HG03460 (cell line): ENCODE results near the gene BCAS2.
A peak's percentile ranks its signal among the peaks of the same experiment; 100 is the strongest.
"Not testable (repeated sequence)": the region's sequence is repeated elsewhere in the genome, so short reads cannot be mapped to it uniquely, and the experiment has no call there.

Experiments used
- ATAC-seq: cut with Tn5 transposase; IDR thresholded peaks from one replicate; pipeline ENCODE4 v1.9.1; 2021; ENCODE audit not compliant: unreplicated experiment

BCAS2 gene

GRCh38 chr1:114581335-114582287, at the start of gene BCAS2:
Gene BCAS2 (minus strand): TSS chr1:114581615. CDS start chr1:114581591, 24 bp downstream.
- ATAC-seq, result peak; percentile 100

- no peak for ATAC-seq
These were observed 45.7 kb upstream of the BCAS2 start for GRCh38 chr1:114627107-114627506.

DNA sequence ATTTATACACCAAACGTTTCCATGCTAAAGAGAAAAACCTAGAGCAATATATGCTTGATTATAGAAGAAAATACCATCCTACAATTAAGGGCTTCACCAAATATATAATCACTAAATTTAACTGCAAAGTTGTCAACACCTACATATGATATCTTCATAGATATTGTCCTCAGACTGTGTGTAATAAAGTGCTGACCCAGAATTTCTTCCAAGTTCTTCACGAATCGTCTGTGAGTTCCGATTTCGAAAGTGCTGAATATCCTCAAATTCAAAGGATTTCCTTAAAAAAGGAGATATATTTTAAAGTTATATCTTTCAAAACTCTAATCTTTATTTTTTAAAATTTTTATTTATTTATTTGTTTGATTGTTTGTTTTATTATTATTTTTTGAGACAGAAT, 41.9 kb upstream of the BCAS2 start:
- no peak for ATAC-seq

- ATAC-seq, result no peak
These were observed 39.0 kb upstream of the BCAS2 start for GRCh38 chr1:114620419-114620818.

- ATAC-seq, result no peak
These were observed 37.2 kb upstream of the BCAS2 start for GRCh38 chr1:114618606-114619005.

GRCh38 chr1:114610546-114611245, 29.3 kb upstream of the BCAS2 start:
- no peak for ATAC-seq

DNA sequence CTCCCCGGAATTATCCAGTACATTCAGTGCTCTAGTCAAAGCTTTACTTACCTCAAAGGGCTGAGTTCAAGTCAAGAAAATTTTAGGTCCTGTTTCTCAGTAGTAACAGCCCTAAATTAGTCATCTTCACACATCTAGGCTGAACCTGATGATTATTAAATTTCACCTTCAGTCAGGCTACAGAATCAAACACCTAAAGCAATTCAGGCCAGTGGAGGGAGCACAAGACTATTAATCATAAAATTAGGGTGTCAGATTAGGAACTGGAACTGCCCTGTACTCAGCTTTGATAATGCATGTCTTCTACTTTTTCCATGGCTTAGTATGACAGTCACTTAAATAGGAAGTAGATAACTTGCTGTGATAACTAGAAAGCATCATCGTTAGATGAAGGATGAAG, 28.4 kb upstream of the BCAS2 start:
- ATAC-seq, result no peak

DNA sequence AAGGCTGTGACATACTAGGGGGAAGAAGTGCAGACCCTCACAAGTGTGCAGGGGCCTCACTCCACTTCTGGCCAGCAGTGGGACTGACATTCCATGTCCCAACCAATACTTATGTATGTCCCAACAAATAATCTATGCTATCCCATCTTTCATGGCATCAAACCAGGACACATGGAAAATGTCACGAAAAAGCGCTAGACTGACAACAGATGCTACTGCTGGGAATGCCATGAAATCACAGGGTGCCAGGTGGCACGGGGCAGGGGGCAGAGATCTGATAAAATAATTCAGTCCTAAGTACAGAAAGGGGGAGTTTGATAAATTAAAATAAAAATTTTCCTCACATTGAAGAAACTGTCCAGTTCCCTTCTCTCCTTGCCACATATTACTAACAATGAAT, 27.6 kb upstream of the BCAS2 start:
- ATAC-seq, result no peak

- ATAC-seq, result no peak
These were observed 25.8 kb upstream of the BCAS2 start for GRCh38 chr1:114607223-114607622.

DNA sequence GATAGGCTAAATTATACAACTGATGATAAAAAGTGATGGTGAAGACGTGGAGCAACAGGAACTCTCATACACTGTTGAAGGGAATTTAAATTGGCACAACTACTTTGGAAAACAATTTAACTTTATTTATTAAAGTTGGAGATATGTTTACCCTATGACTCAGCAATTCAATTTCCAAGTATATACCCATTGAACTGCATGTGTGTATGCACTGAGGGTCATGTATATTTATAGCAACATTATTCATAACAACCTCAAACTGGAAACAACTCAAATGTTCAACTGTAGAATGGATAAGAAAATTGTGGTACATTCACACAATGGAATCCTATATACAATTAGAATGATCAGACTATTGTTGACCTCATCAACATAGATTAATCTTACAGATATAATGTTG, 16.5 kb upstream of the BCAS2 start:
- ATAC-seq, result no peak

DNA sequence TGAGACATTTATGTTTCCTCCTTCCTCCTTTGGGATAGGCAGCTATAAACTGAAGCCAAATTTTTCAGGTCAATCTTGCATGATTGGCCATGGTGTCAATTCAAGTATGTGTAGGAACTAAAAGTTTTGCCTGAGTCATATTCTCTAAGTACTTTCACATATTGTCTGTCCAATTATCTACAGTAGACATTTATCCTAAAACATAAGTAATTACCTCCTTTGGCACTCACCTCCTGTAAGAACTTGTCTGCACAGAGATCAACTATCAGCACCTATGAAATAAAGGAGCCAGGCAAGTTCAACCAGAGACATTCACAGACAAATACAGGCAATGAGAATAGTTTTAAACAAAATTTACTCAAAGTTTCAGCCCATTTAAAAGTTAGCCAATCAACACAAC, 14.2 kb upstream of the BCAS2 start:
- no peak for ATAC-seq

DNA sequence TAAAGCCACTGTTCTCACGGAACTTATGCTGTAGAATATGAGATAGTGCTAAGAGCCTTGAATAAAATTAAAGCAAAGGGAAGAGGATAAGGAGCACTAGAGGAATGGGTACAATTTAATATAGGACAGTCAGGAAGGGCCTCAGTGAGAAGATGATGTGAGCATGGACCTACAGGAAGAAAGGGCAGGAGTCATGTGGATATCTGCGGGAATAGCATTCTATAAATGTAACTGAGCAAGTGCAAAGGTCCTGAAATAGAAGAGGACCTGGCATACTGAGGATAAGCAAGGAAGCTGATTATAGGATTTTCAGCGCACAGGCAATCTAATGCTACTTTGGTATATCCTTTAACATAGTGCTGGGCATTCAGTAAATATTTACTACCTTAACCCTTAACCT, 12.6 kb upstream of the BCAS2 start:
- no peak for ATAC-seq

- no peak for ATAC-seq
These were observed 7.7 kb upstream of the BCAS2 start for GRCh38 chr1:114589122-114589521.

DNA sequence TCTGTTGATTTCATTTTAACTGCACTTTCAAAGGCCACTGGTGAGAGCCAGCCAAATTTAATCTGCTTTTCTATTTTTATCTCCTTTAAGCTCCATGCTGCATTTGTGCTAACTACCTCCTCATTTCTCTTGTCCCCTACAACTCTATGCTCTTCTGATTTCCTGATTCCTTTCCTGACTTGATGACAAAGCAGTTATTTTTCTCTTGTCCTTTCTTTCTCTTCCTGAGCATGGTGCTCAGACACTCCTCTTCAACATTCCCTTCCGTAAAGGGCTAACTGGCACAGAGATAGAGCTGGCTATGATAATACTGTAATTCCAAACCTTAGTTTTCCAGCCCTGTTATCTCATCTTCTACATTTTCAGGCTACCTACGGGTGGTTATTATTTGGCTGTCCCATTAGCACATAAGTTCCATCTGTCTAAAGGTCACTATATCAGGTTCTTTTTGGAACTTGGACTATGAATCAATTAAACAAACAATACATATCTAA, 6.8 kb upstream of the BCAS2 start:
- no peak for ATAC-seq

DNA sequence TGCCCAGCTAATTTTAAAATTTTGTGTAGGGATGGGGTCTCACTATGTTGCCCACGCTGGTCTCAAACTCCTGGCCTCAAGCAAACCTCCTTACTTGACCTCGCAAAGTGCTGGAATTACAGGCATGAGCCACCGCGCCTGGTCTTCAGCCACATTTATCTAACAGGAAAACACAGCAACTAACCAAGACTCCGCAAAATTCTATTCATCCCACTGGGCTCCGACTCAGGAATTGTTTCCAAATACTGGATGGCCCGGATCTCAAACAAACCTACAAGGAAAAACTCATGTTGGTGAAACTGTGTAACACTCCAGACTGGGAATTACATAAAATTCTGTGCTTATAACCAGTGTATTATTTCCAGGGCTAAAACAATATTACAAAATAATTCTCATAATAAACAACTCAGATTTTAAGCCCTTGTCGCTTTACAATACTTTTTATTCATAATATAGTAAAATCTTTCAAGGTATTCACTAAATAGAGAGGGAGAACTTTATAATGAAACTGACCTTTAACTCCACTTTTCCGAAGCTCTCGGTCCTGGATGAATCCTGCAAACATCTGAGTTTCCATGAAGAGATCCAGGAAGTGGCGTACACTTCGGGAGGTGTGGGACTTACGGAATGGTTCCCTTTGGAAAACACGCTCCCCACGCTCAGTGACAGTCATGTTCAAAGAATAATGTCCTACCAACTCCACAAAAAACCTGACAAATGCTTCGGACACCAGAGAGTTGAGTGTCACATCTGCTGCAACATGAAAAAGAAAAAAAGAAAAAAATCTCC, 6.0 kb upstream of the BCAS2 start:
- ATAC-seq, result no peak

- ATAC-seq, result no peak
These were observed 5.2 kb upstream of the BCAS2 start for GRCh38 chr1:114586513-114587047.

DNA sequence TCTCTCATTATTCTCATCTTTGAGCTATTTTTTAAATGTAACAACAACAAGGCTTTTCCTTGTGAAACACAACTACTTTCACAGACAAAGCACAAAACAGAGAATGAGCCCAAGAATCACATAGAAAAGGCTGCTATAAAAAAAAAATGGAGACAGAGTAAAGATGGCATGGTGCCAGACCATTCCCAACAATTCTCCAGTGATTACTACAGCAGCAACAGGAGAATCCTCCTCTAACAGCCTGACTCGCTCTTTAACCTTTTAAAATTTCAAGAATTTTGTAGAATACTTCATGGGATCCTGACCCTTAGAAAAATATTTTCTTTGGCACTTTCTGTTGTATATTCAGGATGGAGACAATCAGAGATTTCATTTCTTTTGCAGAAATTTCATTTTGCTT, 3.8 kb upstream of the BCAS2 start:
- no peak for ATAC-seq

GRCh38 chr1:114574365-114574764, 7.0 kb downstream of the BCAS2 start:
- ATAC-seq, result no peak

- ATAC-seq, result no peak
These were observed 17.3 kb downstream of the BCAS2 start for GRCh38 chr1:114564141-114564540.

DNA sequence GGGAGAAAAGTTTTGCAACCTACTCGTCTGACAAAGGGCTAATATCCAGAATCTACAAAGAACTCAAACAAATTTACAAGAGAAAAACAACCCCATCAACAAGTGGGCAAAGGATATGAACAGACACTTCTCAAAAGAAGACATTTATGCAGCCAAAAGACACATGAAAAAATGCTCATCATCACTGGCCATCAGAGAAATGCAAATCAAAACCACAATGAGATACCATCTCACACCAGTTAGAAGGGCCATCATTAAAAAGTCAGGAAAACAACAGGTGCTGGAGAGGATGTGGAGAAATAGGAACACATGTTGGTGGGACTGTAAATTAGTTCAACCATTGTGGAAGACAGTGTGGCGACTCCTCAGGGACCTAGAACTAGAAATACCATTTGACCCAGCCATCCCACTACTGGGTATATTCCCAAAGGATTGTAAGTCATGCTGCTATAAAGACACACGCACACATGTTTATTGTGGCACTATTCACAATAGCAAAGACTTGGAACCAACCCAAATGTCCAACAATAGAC, 18.4 kb downstream of the BCAS2 start:
- ATAC-seq, result not testable (repeated sequence)

DNA sequence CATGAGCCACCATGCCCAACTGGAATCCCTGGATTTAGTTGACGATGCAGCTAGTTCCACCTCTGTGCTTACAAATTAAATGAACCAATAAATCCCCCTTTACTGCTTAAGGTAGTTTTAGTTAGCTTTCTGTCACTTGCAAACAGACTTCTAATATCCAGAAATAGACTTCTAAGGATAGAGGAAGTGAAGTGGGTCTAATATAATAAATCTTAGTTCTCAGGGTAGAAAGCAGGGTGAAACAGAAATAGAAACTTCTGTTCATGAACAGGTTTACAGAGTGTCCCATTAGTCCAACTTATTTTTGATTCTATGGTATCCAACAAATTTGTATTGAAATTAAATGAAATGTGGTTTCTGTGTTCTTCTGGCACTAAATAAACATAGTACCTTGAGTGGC, 20.1 kb downstream of the BCAS2 start:
- no peak for ATAC-seq
